Measurements from ENCODE around the gene RPS6KB1. TPM values are rescaled to one million over a fixed set of nuclear protein-coding genes. Genes with fewer than 3 reads are reported as not detected.
A peak's percentile ranks its signal among the peaks of the same experiment; 100 is the strongest.

The RPS6KB1 gene
- total RNA-seq, 4 donors from 2014 or later: 40.0 to 200 (median 55.7) TPM

DNA sequence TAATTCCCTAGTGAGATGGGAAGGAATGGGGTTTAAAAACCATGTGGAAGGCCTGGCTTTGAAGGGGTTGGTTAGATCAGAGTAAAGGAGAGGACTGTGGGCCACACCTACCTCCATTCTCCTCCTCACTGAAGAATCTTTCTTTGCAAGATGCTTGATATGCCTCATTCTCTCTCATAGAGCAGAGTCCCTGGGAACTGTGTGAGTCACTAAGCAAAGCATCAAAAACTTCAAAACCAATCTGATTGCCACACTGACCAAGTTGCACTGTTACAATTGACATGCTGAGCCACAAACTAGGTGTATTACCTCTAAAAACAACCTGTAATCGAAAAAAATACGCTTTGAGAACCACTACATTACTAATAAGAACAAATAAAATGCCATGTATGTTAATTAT lies 2.2 kb upstream of the RPS6KB1 start:
- Histone ChIP-seq H3K4me1 (peaks cover 16 to 23% of the 10 kb centered on the region in 2 donors), H3K36me3 (peaks cover 0 to 2% of the 10 kb centered on the region in 2 donors), H3K27me3 (no peaks in the 10 kb centered on the region), H3K9me3 (no peaks in the 10 kb centered on the region), H3K4me3 (replicated peaks in 1 of 3) (no peak overlapping the region), H3K27ac (no peak overlapping the region)
- no peak for DNase-seq
- TF ChIP-seq POLR2A (IDR thresholded peaks at IDR 0.05): no peak
- TF ChIP-seq, protein P1, sequence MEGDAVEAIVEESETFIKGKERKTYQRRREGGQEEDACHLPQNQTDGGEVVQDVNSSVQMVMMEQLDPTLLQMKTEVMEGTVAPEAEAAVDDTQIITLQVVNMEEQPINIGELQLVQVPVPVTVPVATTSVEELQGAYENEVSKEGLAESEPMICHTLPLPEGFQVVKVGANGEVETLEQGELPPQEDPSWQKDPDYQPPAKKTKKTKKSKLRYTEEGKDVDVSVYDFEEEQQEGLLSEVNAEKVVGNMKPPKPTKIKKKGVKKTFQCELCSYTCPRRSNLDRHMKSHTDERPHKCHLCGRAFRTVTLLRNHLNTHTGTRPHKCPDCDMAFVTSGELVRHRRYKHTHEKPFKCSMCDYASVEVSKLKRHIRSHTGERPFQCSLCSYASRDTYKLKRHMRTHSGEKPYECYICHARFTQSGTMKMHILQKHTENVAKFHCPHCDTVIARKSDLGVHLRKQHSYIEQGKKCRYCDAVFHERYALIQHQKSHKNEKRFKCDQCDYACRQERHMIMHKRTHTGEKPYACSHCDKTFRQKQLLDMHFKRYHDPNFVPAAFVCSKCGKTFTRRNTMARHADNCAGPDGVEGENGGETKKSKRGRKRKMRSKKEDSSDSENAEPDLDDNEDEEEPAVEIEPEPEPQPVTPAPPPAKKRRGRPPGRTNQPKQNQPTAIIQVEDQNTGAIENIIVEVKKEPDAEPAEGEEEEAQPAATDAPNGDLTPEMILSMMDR (IDR thresholded peaks at IDR 0.05): no peak
- intact Hi-C loops (cut with DNase I): no loop called here
- 93 to 100% methylated on average over 2 of the region's 2 CpGs for WGBS, 2 donors

DNA sequence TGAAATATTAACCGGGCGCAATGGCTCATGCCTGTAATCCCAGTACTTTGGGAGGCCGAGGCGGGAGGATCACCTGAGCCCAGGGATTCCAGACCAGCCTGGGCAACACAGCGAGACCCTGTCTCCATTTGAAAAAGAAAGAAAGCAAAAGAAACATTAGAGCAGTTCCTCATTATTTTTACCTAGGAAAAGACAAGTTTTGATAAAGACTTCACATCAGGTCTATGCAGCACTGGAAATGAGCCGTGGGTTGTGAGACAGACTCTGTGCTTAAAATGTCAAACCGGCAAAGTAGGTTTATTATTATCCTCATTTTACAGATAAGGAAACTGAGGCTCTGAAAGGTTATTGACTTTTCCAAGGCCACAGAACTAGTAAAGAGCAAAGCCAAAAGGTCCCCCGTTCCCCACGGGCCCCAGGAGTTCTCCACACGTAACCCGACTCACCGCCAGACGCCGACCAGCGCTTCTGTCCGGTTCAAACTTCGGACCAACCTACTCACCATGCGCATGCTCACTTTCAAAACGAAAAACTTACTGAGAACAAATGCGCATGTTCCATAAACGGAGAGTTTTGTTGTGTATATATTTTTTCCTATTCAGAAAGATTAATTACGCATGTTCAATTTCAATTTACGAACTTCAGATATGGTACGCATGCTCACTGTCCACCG lies 534 bp upstream of the RPS6KB1 start:
- Histone ChIP-seq H3K9me3 (no peaks in the 10 kb centered on the region), H3K4me3 (replicated peaks in 1 of 3) (peak overlapping the region in 2 of 3 donors; percentile 25 to 43), H3K36me3 (no peaks in the 10 kb centered on the region), H3K27me3 (no peaks in the 10 kb centered on the region), H3K27ac (peak overlapping the region; percentile 9 to 75 (median 19)), H3K4me1 (peaks cover 16 to 23% of the 10 kb centered on the region in 2 donors)
- no peak for DNase-seq
- intact Hi-C loops (cut with DNase I): no loop called here
- WGBS, 2 donors: 10 to 12% methylated on average over 25 of the region's 25 CpGs
- TF ChIP-seq, protein P1 (IDR thresholded peaks at IDR 0.05): peak in 3 of 6 experiments; percentile 8 to 13 (median 12)
- TF ChIP-seq POLR2A (IDR thresholded peaks at IDR 0.05): no peak

DNA sequence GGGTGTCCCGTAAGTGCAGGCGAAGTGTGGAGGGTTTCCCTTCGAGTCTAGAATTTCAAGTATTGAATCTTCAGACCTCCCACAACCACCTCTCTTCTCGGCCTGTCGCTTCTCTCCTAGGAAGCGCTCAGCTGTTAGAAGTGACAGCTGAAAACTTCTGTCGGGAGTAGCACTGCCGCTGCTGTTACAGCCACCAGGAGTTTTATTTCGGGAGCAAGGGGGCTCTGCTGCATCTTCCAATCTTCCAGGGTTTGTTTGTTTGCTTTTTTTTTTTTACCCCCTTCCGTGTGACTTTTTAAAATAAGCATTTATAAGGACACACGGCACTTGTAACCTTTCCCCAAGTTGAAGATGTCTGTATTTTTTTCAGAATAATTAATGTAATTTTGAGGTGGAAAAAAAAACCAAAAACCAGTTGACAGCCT lies 767 bp downstream of the RPS6KB1 start:
- DNase-seq: peak in 1 of 2 donors; percentile 37
- Histone ChIP-seq H3K27me3 (no peaks in the 10 kb centered on the region), H3K36me3 (no peaks in the 10 kb centered on the region), H3K27ac (peak overlapping the region; percentile 89 to 92 (median 90)), H3K9me3 (no peaks in the 10 kb centered on the region), H3K4me3 (replicated peaks in 1 of 3) (peak overlapping the region; percentile 25 to 96 (median 87)), H3K4me1 (peaks cover 16 to 23% of the 10 kb centered on the region in 2 donors)
- intact Hi-C loops (cut with DNase I): no loop called here
- TF ChIP-seq, protein P1 (IDR thresholded peaks at IDR 0.05): peak in 1 of 6 experiments; percentile 12
- no peak for TF ChIP-seq POLR2A (IDR thresholded peaks at IDR 0.05)
- 1% methylated on average over 11 of the region's 11 CpGs for WGBS, 2 donors

DNA sequence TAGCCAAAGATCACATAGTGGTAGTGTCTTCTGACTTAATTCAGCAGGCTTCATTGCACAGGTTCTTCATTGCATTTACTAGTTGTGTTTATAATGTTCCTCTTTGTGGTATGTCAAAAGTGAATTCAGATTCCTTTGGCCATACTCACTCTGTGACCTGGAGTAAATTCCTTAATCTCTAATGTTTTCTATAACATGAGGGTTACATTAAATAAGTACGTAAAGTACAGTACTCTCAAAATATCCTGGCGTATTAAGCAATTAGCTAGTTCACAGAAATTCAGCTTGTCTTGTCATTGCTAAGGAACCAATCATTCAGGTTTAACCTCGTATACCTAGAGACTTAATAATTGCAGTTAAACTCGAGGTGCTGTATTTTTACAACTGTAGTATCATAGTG lies 4.2 kb downstream of the RPS6KB1 start:
- no peaks in the 10 kb centered on the region for H3K9me3 ChIP-seq
- no peak overlapping the region for H3K4me3 ChIP-seq (replicated peaks in 1 of 3)
- no peaks in the 10 kb centered on the region for H3K27me3 ChIP-seq
- H3K27ac ChIP-seq: no peak overlapping the region
- intact Hi-C loops (cut with DNase I): no loop called here
- no peak for DNase-seq
- 89% methylated on average over 4 of the region's 4 CpGs for WGBS, 2 donors
- H3K4me1 ChIP-seq: peaks cover 11 to 12% of the 10 kb centered on the region in 2 donors
- TF ChIP-seq POLR2A (IDR thresholded peaks at IDR 0.05): no peak
- TF ChIP-seq, protein P1 (IDR thresholded peaks at IDR 0.05): no peak
- H3K36me3 ChIP-seq: no peaks in the 10 kb centered on the region

DNA sequence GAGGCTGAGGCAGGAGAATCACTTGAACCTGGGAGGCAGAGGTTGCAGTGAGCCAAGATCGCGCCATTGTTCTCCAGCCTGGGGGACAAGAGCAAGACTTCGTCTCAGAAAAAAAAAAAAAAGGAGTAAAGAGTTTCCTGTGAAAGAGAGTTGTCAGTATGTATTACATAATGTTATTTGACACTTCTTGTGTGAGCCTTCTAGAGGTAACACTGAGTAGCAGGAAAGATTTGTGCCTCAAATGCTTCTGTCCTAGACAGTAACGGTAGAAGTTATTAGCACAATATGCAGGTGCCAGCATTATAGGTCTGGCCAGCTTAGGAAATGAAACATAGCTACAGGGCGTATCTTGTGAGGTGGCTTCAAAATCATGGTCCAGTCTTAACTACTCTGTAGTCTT lies 6.2 kb downstream of the RPS6KB1 start:
- Histone ChIP-seq H3K27me3 (no peaks in the 10 kb centered on the region), H3K27ac (no peak overlapping the region), H3K4me1 (peaks cover 7 to 9% of the 10 kb centered on the region in 2 donors), H3K36me3 (no peaks in the 10 kb centered on the region), H3K4me3 (replicated peaks in 1 of 3) (no peak overlapping the region), H3K9me3 (no peaks in the 10 kb centered on the region)
- no peak for DNase-seq
- 87 to 89% methylated on average over 5 of the region's 5 CpGs for WGBS, 2 donors
- TF ChIP-seq POLR2A (IDR thresholded peaks at IDR 0.05): no peak
- TF ChIP-seq, protein P1 (IDR thresholded peaks at IDR 0.05): peak in 1 of 6 experiments; percentile 34
- intact Hi-C loops (cut with DNase I): no loop called here
